Stimulated activated CD8-positive, alpha-beta memory T cell treated with anti-CD3 and anti-CD28 coated beads, Interleukin-2, amount 100 ng/mL, for 1 hour (primary cell): Measurements from ENCODE around the gene ZNF215.
"Not testable (repeated sequence)": the region's sequence is repeated elsewhere in the genome, so short reads cannot be mapped to it uniquely, and the experiment has no call there.

Experiments
- DNase-seq, 2 donors: peaks; one replicate each; pipeline ENCODE4 v3.0.0-alpha.2; 2020; ENCODE audit warnings: low read depth in 2 of 2

ZNF215 gene

DNA sequence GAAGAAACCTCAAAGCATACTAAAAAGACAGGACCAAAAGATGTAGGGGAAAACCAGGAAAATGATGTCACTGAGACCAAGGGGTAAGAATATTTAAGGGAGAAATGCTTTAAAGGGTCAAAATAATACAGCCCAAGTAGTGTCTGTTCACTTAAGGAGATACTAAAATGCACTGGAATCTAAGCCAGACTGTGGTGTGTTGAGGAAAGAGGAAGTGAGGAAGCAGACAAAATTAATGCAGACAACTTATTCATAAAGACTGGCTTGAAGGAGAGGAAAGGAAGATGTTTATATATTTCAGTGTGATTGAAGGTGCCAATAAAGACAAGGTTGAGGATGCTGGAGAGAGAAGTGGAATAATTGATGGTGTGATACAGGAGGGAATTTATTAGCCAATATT is 15.7 kb downstream of the ZNF215 start:
- no peak for DNase-seq

DNA sequence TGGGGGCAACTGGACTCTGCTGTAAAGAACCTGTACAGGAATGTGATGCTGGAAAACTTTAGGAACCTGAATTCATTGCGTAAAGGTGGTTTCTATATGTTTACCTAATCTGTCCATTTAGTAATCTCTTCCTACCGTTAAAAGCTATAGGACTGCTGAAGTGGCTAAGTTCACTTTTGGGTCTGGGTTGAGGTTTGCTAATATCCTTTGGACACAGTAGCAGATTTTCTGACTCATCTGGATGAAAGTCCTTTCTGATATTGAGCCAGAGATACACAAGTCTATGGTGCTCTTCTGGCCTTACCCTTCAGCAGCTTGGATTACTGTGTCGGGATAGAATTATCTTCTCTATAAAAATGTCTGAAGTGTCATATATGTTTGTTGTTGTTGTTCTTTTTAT is 16.9 kb downstream of the ZNF215 start:
- no peak for DNase-seq

DNA sequence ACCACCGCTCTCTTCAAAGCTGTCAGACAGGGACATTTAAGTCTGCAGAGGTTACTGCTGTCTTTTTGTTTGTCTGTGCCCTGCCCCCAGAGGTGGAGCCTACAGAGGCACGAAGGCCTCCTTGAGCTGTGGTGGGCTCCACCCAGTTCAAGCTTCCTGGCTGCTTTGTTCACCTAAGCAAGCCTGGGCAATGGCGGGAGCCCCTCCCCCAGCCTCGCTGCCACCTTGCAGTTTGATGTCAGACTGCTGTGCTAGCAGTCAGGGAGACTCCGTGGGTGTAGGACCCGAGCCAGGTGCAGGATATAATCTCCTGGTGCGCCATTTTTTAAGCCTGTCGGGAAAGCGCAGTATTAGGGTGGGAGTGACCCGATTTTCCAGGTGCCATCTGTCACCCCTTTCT is 28.0 kb downstream of the ZNF215 start:
- DNase-seq, result not testable (repeated sequence)

DNA sequence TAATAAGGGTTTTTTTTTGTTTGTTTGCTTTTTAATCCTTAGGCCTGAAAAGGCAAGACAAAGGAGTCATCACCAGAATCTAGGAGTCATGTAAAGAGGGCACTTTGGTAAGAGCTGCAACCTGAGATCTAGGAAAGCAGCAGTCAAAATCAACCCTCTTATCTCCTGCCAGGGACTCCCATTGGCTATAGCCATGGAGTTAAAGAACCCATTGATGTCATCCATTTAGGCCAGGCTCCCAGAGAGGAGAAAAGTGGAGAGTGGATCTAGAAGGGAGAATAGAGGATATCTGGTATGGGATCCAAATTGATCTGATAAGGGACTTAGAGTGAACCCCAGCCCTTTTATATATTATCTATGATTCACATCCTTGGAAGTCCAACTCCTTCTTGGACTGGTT is 35.9 kb downstream of the ZNF215 start:
- DNase-seq, result no peak

DNA sequence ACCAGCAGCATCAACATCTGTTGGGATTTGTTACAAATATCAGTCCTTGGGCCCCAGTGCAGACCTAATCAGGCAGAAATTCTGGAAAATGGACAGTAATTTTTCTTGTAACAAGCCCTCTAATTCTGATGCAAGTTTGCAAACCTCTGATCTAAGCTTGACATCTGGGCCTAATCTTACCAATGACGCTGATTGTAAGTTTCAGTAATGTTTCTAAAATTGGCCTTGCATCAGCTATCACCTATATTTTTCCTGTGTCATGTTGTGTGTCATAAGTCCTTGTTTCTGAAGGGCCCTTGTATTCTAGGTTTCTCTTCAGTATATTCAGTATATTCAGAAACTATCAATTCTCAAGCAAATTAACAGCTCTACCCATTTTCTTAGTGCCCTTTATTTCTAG is 36.4 kb downstream of the ZNF215 start:
- DNase-seq, result no peak

DNA sequence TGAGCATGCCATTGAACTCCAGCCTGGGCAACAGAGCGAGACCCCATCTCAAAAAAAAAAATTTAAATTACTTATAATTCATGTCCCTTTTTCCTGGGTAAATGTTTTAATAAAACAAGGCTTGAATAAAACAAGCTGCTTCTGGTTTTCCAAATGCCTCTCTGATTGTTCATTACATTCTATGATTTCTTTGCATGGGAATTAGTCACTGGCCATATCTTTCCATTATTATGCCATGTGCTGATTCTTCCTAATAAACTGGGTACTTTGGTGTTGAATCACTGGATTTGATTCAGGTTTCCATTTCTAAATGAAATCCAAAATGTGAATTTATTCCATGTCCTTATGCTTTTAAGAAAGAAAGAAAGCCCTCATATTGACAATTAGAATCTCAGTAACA is 42.6 kb downstream of the ZNF215 start:
- DNase-seq, result no peak

DNA sequence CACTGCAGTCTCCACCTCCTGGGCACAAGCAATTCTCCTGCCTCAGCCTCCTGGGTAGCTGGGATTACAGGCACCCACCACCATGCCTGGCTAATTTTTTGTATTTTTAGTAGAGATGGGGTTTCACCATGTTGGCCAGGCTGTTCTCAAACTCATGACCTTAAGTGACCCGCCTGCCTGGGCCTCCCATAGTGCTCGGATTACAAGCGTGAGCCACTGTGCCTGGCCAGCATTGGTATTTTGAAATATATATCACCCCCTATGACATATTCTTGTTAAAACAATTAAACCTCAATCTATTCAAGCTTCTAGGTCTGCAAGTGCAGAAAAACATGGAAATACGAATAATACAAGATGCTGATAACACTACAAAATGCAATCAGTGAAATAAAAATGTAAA is 43.6 kb downstream of the ZNF215 start:
- DNase-seq, result not testable (repeated sequence)

DNA sequence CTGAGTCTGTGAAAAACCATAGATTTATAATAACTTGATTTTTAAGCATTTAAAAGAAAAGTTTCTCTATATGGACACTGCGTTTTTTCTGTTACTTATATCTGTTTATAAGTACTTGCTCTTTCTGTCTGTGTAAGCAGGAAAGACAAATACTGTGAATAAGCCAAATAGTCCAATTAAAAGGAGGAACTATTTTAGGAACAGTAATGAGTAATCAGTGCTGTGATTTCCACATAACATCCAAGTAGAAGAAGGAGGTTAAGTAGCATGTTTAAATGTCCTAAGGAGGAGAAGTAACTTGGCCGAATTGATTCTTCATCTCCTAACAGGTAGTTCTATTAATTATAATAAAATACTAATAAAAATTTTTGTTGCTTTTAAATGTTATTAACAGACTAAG is 53.1 kb downstream of the ZNF215 start:
- DNase-seq, result no peak

DNA sequence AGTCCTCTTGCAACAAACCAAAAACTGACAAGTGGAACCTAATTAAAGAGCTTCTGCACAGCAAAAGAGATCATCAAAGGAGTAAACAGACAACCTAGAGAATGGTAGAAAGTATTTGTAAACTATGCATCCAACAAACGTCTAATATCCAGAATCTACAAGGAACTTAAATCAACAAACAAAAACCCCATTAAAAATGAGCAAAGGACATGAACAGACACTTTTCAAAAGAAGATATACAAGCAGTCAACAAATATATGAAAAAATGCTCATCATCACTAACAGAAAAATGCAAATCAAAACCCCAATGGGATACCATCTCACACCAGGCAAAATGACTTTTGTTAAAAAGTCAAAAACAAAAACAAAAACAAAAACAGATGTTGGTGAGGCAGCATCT is 60.3 kb downstream of the ZNF215 start:
- no peak for DNase-seq

DNA sequence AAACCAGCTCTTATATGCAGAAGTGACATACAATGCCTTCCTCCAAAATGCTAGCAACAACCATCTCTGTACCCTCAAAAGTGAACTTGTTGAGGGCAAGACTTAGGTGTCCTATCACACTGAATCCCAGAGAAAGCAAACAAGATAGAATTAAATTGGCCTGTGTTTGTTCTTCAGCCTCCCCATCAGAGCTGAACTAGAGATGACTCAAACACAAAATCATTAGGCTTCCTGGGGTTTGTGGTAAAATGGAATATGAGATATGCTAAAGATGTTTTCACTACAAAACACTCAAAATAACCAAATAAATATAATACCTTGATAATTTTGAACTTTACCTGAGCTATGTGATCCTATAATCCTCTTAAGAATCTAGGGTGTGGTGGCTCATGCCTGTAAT is 62.3 kb downstream of the ZNF215 start:
- no peak for DNase-seq

DNA sequence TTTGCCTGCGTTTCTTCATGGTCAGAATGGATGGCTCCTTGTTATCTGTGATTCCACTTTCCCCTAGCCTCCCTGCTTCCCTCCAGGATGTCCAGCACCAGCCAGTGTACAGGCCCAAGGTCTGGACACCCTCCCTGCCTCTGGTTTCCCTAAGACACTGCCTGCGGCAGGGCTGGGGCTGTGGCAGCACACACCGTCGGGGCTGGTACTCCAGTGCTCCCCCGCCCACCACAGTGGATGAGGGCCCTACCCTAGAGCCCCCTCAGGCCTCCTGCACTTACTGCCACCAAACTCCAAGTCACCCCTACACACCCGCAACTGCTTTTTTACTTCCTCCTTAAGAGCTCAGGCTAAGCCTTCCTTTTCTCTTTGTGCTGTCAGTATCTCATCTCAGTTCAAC is 65.0 kb downstream of the ZNF215 start:
- no peak for DNase-seq

DNA sequence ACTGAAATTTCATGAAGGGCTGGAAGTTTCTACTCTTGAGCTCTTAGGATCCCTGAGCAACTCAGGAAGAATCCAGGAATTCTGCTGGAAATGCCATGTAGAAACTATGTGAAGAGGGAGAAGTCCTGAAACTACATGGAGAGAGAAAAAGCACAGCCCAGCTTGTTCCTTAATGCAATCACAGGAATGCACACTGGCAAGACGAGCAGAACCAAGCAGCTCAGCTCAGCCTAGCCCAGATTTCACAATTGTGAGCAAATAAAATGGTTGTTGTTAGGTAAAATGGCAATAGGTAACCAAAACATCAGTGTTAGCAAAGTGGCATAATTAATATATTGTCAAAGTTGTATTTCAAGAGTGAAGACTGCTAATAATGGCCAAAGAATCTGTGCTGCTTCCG is 65.8 kb downstream of the ZNF215 start:
- no peak for DNase-seq

DNA sequence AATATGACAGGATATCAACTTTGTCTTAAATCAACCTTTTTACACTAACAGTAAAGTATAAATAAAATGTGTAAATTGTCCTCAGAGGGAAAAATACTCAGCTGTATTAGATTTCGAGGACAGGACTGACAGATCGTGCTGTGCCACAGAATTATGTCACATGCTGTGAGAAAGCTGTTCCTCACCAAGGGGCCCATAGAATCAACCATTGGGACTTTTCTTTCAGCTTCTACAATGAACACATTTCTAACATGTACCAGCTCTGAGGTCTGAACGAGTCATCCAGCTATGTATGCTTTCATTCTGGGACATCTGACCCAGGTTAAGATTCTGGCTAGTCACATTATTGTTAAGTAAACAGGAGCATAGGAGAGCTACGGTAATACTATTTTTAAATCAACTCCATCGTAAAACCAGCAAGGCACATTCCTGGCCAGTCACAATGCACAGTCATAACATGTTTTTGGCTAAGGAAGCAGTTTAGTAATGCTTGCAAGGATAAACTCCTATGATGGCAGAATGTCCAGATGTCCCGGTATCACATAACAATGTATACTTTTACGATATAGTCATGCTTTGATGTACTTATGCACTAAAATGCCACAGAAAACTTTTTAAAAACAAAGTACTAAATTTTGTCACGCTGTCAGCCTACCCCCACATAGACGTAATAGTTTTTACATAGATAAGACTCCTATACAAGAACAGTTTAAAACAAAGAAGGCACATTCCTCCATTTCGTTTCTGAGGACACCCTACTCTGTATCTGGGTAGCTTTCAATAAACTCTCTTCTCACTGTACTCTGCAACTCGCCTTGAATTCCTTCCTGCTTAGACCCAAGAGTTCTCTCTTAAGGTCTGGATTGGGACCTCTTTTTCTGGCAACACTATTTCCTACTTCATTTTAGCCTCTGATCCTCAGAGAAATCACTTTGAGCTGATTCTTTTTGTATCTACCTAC is 66.5 kb downstream of the ZNF215 start:
- DNase-seq, result no peak

DNA sequence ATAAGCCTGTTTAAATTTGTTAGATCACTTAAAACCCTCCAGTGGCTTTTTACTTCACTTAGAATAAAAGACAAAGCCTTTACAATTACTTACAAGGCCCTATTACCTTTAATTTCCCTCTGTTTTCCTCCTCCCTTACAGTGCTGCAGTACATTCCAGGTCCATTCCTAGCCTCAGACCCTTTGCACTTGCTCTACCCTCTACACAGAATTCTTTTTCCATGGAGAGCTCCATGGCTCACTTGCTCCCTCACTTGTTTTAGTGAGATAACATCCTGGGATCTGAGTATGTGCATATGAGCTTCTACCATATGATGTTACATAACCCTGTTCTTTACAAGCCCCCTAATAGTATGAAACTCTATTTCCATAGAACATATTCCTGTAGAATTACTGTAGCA is 69.5 kb downstream of the ZNF215 start:
- DNase-seq, result no peak

DNA sequence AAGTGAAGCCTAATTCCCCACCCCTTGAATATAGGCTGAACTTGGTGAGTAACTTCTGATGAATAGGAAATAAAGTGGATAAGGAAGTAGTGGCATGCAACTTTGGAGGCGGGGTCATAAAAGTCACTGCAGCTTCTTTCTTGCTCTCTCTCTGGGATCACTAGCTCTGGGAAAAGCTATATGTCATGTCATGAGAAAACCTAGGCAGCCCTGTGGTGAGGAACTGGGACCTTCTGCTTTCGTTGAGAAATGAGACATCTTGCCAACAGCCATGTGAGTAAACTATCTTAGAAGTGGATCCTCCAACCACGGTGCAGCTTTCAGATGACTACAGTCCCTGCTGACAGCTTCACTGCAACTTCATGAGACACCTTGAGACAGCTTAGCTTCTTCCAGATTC is 78.3 kb downstream of the ZNF215 start:
- DNase-seq, result no peak
